Stimulated activated CD8-positive, alpha-beta memory T cell treated with anti-CD3 and anti-CD28 coated beads, Interleukin-7, amount 100 ng/mL, for 4 hours (primary cell): Measurements from ENCODE around the gene TMEM50A.
"Not testable (repeated sequence)": the region's sequence is repeated elsewhere in the genome, so short reads cannot be mapped to it uniquely, and the experiment has no call there.

Source experiments
- DNase-seq, 2 donors: peaks; one replicate each; pipeline ENCODE4 v3.0.0-alpha.2; 2020; ENCODE audit warnings: low read depth in 2 of 2

TMEM50A gene

GRCh38 chr1:25338188-25338981 lies at the start of gene TMEM50A:
Gene TMEM50A (plus strand): TSS chr1:25338334. CDS start chr1:25340487, 2,153 bp downstream.
- DNase-seq = peak; percentile 80 to 82

- not testable (repeated sequence) for DNase-seq
Observed at GRCh38 chr1:25288573-25289101, 49.5 kb upstream of the TMEM50A start.

- not testable (repeated sequence) for DNase-seq
Observed at GRCh38 chr1:25290043-25290442, 48.1 kb upstream of the TMEM50A start.

GRCh38 chr1:25293426-25293825 lies 44.7 kb upstream of the TMEM50A start:
- DNase-seq = not testable (repeated sequence)

- not testable (repeated sequence) for DNase-seq
Observed at GRCh38 chr1:25294889-25295826, 43.0 kb upstream of the TMEM50A start.

- not testable (repeated sequence) for DNase-seq
Observed at GRCh38 chr1:25296501-25296900, 41.6 kb upstream of the TMEM50A start.

GRCh38 chr1:25300729-25301128 lies 37.4 kb upstream of the TMEM50A start:
- not testable (repeated sequence) for DNase-seq

GRCh38 chr1:25302330-25302729 lies 35.8 kb upstream of the TMEM50A start:
- DNase-seq = not testable (repeated sequence)

GRCh38 chr1:25304936-25305335 lies 33.2 kb upstream of the TMEM50A start:
- DNase-seq = not testable (repeated sequence)

- DNase-seq = not testable (repeated sequence)
Observed at GRCh38 chr1:25308168-25308567, 30.0 kb upstream of the TMEM50A start.

GRCh38 chr1:25309085-25309484 lies 29.0 kb upstream of the TMEM50A start:
- not testable (repeated sequence) for DNase-seq

- DNase-seq = not testable (repeated sequence)
Observed at GRCh38 chr1:25309486-25309885, 28.6 kb upstream of the TMEM50A start.

GRCh38 chr1:25312806-25313470 lies 25.2 kb upstream of the TMEM50A start:
- DNase-seq = not testable (repeated sequence)

GRCh38 chr1:25320314-25320938 lies 17.7 kb upstream of the TMEM50A start:
- not testable (repeated sequence) for DNase-seq

- not testable (repeated sequence) for DNase-seq
Observed at GRCh38 chr1:25322127-25322526, 16.0 kb upstream of the TMEM50A start.

GRCh38 chr1:25324407-25324806 lies 13.7 kb upstream of the TMEM50A start:
- not testable (repeated sequence) for DNase-seq

- DNase-seq = not testable (repeated sequence)
Observed at GRCh38 chr1:25327864-25328790, 10.0 kb upstream of the TMEM50A start.

GRCh38 chr1:25328791-25329185 lies 9.3 kb upstream of the TMEM50A start:
- DNase-seq = not testable (repeated sequence)

- DNase-seq = not testable (repeated sequence)
Observed at GRCh38 chr1:25329336-25329735, 8.8 kb upstream of the TMEM50A start.

- DNase-seq = not testable (repeated sequence)
Observed at GRCh38 chr1:25329950-25330349, 8.2 kb upstream of the TMEM50A start.
